OCI-LY3 (cell line): ENCODE data around the gene PMIS2.

Source experiments
- CTCF ChIP-seq: fragments of 200-600, 300-600 bp; sonication (generic); IDR thresholded peaks from 2 replicates; pipeline ENCODE4 v1.5.1; 2014; ENCODE audit warnings: antibody characterized with exemption, low read length, low read depth
- EZH2phosphoT487 ChIP-seq: fragments of 200-600 bp; shearing (Covaris generic); IDR thresholded peaks from 2 replicates; pipeline ENCODE4 v1.6.1; 2018; ENCODE audit warnings: antibody characterized with exemption, mixed run types, low read depth

GRCh38 chr19:35555301-35556005, 30.5 kb upstream of the PMIS2 start:
- TF ChIP-seq CTCF (peak; percentile 54), EZH2phosphoT487 (no peak)
